Measurements from ENCODE around the gene DUOX1.

Gene DUOX1

GRCh38 chr15:45198337-45199135, 68.7 kb downstream of the DUOX1 start:
- peak; percentile 97 for DNase-seq

DNA sequence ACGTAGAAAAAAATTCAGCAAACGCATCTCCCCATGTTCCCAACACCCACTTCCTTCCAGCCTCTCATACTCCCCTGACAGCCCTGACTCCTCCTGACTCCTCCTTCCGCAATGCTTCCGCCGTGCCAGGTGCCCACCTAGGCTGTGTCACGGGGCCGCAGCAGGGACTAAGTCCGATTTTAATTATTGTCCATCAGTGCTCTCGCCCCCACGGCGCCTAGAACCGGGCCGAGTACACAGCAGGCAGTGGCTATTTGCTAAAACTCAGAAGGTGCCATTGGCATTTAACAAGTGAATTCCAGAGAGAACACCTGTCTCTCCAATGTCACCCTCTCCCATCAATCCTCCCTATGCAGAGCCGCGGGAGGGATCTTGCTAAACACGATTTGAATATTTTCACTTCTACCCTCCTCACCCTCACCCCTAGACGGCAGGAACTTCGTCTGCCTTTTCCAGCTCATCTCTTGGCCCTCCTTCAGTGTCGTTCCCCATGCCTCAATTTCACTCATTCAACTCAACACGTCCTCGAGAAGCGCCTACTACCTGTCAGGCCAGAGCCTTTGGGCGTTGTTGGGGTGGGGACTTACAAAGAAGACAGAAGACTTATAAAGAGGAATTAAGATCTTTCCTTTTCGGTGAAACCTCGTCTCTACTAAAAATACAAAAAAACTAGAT, 69.5 kb downstream of the DUOX1 start:
- no peak for DNase-seq

DNA sequence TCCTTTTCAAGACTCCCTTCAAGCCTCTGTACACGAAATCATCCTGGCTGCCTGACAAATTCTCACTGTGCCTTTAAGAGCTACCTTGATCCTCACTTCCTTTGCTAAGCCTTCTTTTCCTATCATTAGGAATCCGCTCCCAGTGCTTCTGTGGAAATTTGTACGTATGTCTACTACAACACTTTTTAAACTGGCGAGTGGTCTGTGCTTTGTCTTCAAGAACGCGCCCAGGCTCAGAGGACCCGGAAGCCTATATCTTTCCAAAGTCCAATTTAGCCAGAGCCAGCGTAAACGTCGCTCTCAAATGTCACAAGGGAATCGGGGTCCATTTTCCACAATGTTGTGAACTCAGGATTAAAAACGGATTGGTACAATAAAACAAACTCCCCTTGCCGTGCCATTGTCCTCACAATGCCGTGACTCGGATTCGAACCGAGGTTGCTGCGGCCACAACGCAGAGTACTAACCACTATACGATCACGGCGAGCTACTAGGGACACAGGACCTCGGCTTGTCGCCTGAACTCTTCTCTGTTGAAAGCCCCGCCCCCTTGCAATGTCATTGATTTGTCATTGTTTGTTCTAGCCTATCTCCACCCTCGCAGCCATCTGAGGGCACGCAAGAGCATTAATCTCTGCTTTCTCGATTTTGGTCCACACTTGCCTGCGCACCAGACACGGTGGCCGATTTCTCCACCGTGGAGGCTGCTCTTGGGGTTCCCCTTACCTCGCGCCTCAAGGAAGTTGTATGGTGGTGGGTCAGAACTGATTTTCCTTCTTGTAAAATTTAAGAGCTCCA, 70.4 kb downstream of the DUOX1 start:
- peak; percentile 96 for DNase-seq

- peak; percentile 37 for DNase-seq
Measured at GRCh38 chr15:45200799-45201556, 71.2 kb downstream of the DUOX1 start.

GRCh38 chr15:45201557-45201859, 71.7 kb downstream of the DUOX1 start:
- DNase-seq = no peak

DNA sequence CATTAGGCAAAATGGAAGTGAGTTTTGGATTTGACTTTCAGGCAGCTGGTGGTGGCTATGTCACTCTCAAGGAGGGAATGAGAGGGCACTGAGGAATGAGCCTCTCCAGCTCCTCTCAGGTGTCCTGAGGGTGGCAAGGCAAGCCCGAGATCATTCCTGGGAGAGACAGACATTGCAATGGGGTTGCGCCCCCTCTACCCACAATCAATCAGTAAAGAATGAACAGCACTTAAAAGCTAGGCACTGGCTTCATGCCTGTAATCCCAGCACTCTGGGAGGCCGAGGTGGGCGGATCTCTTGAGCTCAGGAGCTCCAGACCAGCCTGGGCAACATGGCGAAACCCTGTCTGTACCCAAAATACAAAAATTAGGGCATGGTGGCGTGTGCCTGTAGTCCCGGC, 72.1 kb downstream of the DUOX1 start:
- DNase-seq = no peak

- no peak for DNase-seq
Measured at GRCh38 chr15:45203182-45203581, 73.4 kb downstream of the DUOX1 start.

GRCh38 chr15:45205192-45205591, 75.4 kb downstream of the DUOX1 start:
- DNase-seq = peak; percentile 14

GRCh38 chr15:45212493-45212892, 82.7 kb downstream of the DUOX1 start:
- no peak for DNase-seq

All from amniotic stem cell (primary cell).